T-helper 2 cell treated with Interferon-gamma antibody and Interleukin-4, amounts not matched to agents 5 μg/mL and 100 μg/mL, for 36 hours (primary cell): ENCODE data around the gene RIN1.
A peak's percentile ranks its signal among the peaks of the same experiment; 100 is the strongest.

Experiments used
- DNase-seq: peaks from one replicate; pipeline ENCODE4 v3.0.0; 2021; ENCODE audit warnings: low spot score
- H3K27ac Mint-ChIP-seq: one replicate; pipeline ENCODE4 v1.8.0; 2021; ENCODE audit warnings: mild to moderate bottlenecking, mixed read lengths
- H3K27me3 Mint-ChIP-seq: one replicate; pipeline ENCODE4 v1.8.0; 2021; ENCODE audit warnings: low read depth, mixed read lengths
- H3K36me3 Mint-ChIP-seq: one replicate; pipeline ENCODE4 v1.8.0; 2021; ENCODE audit warnings: low read depth, mixed read lengths
- H3K4me1 Mint-ChIP-seq: one replicate; pipeline ENCODE4 v1.8.0; 2021; ENCODE audit warnings: low read depth, mixed read lengths
- H3K4me3 Mint-ChIP-seq: one replicate; pipeline ENCODE4 v1.8.0; 2022; ENCODE audit warnings: mild to moderate bottlenecking, moderate library complexity, mixed read lengths
- H3K9me3 Mint-ChIP-seq: one replicate; pipeline ENCODE4 v1.8.0; 2021; ENCODE audit warnings: mixed read lengths

The RIN1 gene

DNA sequence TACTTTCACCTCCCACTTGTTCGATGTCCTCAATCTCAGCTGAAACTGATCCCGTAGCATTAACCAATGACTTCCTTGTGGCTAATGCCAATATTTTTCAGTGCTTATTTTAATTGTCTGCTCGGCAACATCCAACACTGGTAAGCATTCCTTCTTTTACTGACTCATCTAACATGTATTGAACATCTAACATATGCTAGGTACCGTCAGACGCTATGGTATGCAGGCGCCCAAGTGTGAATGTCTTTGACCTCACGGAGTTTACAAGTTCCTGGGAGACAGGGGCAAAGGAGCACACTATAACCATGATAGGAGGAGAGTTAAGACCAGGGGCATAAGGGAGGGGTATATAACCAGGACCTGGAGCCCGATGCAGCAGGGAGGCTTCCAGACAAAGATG lies 6.9 kb upstream of the RIN1 start:
- Mint-ChIP-seq H3K27me3 (peaks cover 4% of the 10 kb centered on the region), H3K9me3 (no peaks in the 10 kb centered on the region), H3K4me3 (peak overlapping the region; percentile 96), H3K27ac (peak overlapping the region; percentile 24), H3K4me1 (peaks cover 32% of the 10 kb centered on the region), H3K36me3 (peaks cover 19% of the 10 kb centered on the region)
- DNase-seq, result no peak

- Mint-ChIP-seq H3K36me3 (peaks cover 17% of the 10 kb centered on the region), H3K4me3 (no peak overlapping the region), H3K27me3 (no peaks in the 10 kb centered on the region), H3K27ac (no peak overlapping the region), H3K9me3 (no peaks in the 10 kb centered on the region), H3K4me1 (peaks cover 34% of the 10 kb centered on the region)
- DNase-seq, result no peak
Measured at GRCh38 chr11:66341502-66342126, 5.4 kb upstream of the RIN1 start.

DNA sequence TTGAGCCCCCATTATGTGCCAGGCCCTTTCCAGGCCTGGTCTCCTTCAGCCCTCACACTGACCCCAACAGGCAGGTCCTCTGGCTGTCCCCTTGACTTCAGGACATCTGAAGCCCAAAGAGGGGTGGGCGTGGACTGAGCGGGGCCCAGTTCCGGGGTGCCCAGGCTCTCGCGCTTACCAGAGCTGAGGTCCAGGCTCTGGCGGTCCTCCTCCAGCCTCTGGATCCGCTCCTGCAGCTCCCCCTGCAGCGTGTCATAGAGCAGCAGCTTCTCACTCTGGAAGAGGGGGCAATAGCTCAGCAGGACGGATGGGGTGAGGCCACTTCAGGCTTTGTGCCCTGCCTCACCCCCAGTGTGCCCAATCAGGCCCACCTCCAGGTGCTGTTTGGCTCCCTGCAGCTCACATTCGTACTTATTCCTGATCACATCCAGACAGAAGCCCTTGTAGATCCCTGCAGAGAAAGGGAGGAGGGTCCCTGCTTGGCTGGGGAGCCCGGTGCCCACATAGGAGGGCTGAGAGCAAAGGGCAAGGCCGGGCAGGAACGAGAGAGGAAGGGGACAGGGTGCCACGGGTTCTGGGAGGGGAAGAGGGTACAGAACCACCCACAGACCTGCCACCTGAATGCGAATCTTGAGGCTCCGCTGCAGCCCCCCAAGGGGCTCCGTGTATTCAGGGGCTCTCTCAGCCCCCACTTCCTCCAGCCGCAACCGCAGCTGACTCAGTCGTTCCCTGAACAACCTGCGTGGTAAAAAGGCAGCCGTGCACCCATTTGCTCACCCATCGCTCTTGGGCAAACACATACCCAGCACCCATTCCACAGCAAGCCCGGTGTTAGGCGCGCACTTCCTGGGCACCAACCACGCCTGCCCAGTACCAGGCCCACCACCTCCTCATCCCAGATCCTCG lies 4.6 kb upstream of the RIN1 start:
- peaks cover 37% of the 10 kb centered on the region for H3K4me1 Mint-ChIP-seq
- peaks cover 17% of the 10 kb centered on the region for H3K36me3 Mint-ChIP-seq
- H3K4me3 Mint-ChIP-seq, result no peak overlapping the region
- no peaks in the 10 kb centered on the region for H3K27me3 Mint-ChIP-seq
- DNase-seq, result no peak
- H3K9me3 Mint-ChIP-seq, result no peaks in the 10 kb centered on the region
- H3K27ac Mint-ChIP-seq, result no peak overlapping the region

DNA sequence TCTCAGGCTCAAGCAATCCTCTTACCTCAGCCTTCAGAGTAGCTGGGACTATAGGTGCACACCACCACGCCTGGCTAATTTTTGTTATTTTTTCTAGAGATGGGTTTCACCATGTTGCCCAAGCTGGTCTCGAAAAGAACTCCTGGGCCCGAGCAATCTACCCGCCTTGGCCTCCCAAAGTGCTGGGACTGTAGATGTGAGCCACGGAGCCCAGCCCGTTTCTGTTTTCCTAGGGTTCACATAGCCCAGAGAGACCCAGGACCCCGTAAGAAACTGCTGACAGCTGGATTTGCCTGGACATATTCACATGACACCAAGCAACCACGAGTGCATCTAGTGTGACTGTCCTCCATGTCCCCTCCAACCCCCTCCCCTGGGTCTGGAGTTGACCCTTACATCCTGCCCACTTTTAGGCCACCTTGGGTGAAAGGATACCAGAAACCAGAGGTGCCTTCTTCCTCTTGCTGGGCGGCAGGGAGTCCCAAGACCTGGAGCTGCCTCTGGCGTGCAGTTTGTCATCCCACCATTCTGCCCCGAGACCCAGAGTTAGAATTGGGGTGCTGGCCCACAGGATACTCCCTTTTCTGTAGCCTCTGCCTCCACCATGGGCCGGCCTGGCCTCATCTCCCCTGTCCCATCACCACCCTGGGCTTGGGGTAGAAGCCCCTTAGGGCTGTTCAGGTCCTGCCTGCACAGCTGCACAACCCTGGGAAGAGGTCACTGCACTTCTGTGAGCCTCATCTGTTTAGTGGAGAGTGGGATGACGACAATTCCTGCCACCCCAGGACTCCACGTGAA lies 3.7 kb upstream of the RIN1 start:
- Mint-ChIP-seq H3K27me3 (no peaks in the 10 kb centered on the region), H3K36me3 (peaks cover 17% of the 10 kb centered on the region), H3K27ac (no peak overlapping the region)

GRCh38 chr11:66339162-66339675 lies 3.0 kb upstream of the RIN1 start:
- Mint-ChIP-seq H3K4me3 (no peak overlapping the region), H3K27ac (no peak overlapping the region)

More for the DNA sequence above, 3.7 kb upstream of the RIN1 start:
- no peak for DNase-seq
- Mint-ChIP-seq H3K4me3 (no peak overlapping the region), H3K4me1 (peaks cover 29% of the 10 kb centered on the region), H3K9me3 (no peaks in the 10 kb centered on the region)

GRCh38 chr11:66338276-66339161 lies 2.3 kb upstream of the RIN1 start:
- peaks cover 20% of the 10 kb centered on the region for H3K4me1 Mint-ChIP-seq
- no peak overlapping the region for H3K27ac Mint-ChIP-seq
- no peak overlapping the region for H3K4me3 Mint-ChIP-seq
- no peaks in the 10 kb centered on the region for H3K9me3 Mint-ChIP-seq
- H3K36me3 Mint-ChIP-seq, result peaks cover 16% of the 10 kb centered on the region
- no peak for DNase-seq
- H3K27me3 Mint-ChIP-seq, result no peaks in the 10 kb centered on the region

More at GRCh38 chr11:66339162-66339675, 3.0 kb upstream of the RIN1 start:
- Mint-ChIP-seq H3K27me3 (no peaks in the 10 kb centered on the region), H3K4me1 (peaks cover 26% of the 10 kb centered on the region), H3K36me3 (peaks cover 17% of the 10 kb centered on the region), H3K9me3 (no peaks in the 10 kb centered on the region)
- no peak for DNase-seq

- Mint-ChIP-seq H3K4me1 (peaks cover 12% of the 10 kb centered on the region), H3K36me3 (peaks cover 13% of the 10 kb centered on the region), H3K4me3 (no peak overlapping the region), H3K27ac (peak overlapping the region; percentile 45), H3K27me3 (no peaks in the 10 kb centered on the region), H3K9me3 (no peaks in the 10 kb centered on the region)
- no peak for DNase-seq
Measured at GRCh38 chr11:66337103-66337899, 1.1 kb upstream of the RIN1 start.

DNA sequence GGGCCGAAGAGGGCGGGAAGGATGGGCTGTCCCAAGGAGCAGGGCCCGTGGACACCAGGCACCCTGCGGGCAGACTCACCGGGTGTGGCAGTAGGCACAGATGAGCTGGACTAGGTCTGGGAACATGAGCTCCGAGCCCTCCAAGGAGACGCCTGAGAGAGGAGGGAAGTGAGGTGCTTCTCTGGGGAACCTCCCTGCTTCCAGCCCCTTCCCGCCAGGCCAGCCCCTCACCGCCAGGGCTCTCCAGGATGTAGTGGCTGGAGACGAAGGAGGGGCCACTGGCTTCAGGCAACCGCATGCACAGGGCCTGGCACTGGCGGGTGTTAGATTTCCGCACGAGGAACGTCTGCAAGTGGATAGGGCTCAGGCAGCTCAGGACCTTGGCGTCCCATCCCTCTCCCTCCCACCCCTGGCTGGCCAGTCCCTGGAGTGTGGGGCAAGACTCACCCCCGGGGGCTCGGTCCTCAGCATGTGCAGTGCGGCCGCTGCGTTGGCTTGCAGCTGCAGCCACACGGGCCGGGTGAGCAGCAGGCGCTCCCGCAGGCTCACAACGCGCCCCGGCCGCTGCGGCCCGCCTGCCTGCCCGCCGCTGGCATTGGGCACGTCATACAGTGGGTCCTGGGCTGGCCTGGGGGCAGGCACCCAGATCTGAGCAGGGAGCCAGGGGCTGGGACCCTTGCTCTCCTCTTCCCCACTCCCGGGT lies 552 bp downstream of the RIN1 start:
- peaks cover 12% of the 10 kb centered on the region for H3K4me1 Mint-ChIP-seq
- H3K36me3 Mint-ChIP-seq, result peaks cover 6% of the 10 kb centered on the region
- no peak overlapping the region for H3K4me3 Mint-ChIP-seq
- DNase-seq, result no peak
- H3K27me3 Mint-ChIP-seq, result no peaks in the 10 kb centered on the region
- no peak overlapping the region for H3K27ac Mint-ChIP-seq
- H3K9me3 Mint-ChIP-seq, result no peaks in the 10 kb centered on the region

GRCh38 chr11:66334605-66335442 lies 1.4 kb downstream of the RIN1 start:
- no peak overlapping the region for H3K4me3 Mint-ChIP-seq

GRCh38 chr11:66333896-66334604 lies 2.2 kb downstream of the RIN1 start:
- H3K27ac Mint-ChIP-seq, result no peak overlapping the region
- H3K36me3 Mint-ChIP-seq, result peaks cover 6% of the 10 kb centered on the region
- H3K4me3 Mint-ChIP-seq, result no peak overlapping the region

More at GRCh38 chr11:66334605-66335442, 1.4 kb downstream of the RIN1 start:
- Mint-ChIP-seq H3K4me1 (peaks cover 12% of the 10 kb centered on the region), H3K27me3 (no peaks in the 10 kb centered on the region), H3K36me3 (peaks cover 6% of the 10 kb centered on the region), H3K9me3 (no peaks in the 10 kb centered on the region), H3K27ac (no peak overlapping the region)
- DNase-seq, result no peak

More at GRCh38 chr11:66333896-66334604, 2.2 kb downstream of the RIN1 start:
- H3K4me1 Mint-ChIP-seq, result peaks cover 12% of the 10 kb centered on the region
- no peaks in the 10 kb centered on the region for H3K9me3 Mint-ChIP-seq
- H3K27me3 Mint-ChIP-seq, result no peaks in the 10 kb centered on the region
- DNase-seq, result no peak
